CD14-positive monocyte (primary cell): ENCODE measurements around the gene PREX1. TPM values are rescaled to one million over a fixed set of nuclear protein-coding genes. Genes with fewer than 3 reads are reported as not detected.

ENCODE experiments used
- DNase-seq, 3 donors: peaks; one replicate each; pipeline ENCODE4 v3.0.0-alpha.2; 2011 to 2022
- H2AFZ ChIP-seq: 2 replicates; pipeline ENCODE4 v1.6.0; 2012; ENCODE audit warnings: mild to moderate bottlenecking, low read depth, low read length, inconsistent platforms; ENCODE audit not compliant: insufficient read depth, poor library complexity, severe bottlenecking
- H3K27ac ChIP-seq, 2 donors: 1 replicate in 1 of 2; 2 replicates in 1 of 2; pipeline ENCODE4 v1.5.1; 2012 to 2013; ENCODE audit warnings: low read length in 2 of 2, control low read depth in 1 of 2, inconsistent platforms in 1 of 2, low read depth in 1 of 2, mild to moderate bottlenecking in 1 of 2
- H3K27me3 ChIP-seq, 2 donors: one replicate each; pipeline versions ENCODE4 v1.6.0 to v1.6.1; 2011 to 2013; ENCODE audit warnings: low read length in 2 of 2; ENCODE audit not compliant: control insufficient read depth in 2 of 2, insufficient read depth in 2 of 2
- H3K36me3 ChIP-seq, 2 donors: replicated peaks in 1 of 2; 1 replicate in 1 of 2; 2 replicates in 1 of 2; pipeline versions ENCODE4 v1.5.1 to v1.6.1; 2012 to 2013; ENCODE audit warnings: low read length in 2 of 2, control low read depth in 1 of 2, inconsistent platforms in 1 of 2, mild to moderate bottlenecking in 1 of 2; ENCODE audit not compliant: insufficient read depth in 2 of 2, control insufficient read depth in 1 of 2
- H3K4me1 ChIP-seq, 2 donors: 1 replicate in 1 of 2; 2 replicates in 1 of 2; pipeline versions ENCODE4 v1.5.1 to v1.6.1; 2012 to 2013; ENCODE audit warnings: low read length in 2 of 2, control low read depth in 1 of 2, inconsistent platforms in 1 of 2, mild to moderate bottlenecking in 1 of 2, moderate library complexity in 1 of 2; ENCODE audit not compliant: insufficient read depth in 2 of 2, control insufficient read depth in 1 of 2
- H3K4me2 ChIP-seq: replicated peaks from 2 replicates; pipeline ENCODE3; 2012; ENCODE audit warnings: low read length, moderate library complexity, mild to moderate bottlenecking; ENCODE audit not compliant: poor library complexity, severe bottlenecking; ENCODE audit errors: extremely low read depth
- H3K4me3 ChIP-seq, 3 experiments: fragments of 200-600 bp in 1 of 3; sonication (generic) in 1 of 3; replicated peaks in 1 of 3; 1 replicate in 2 of 3; 2 replicates in 1 of 3; pipeline ENCODE4 v1.5.1; 2011 to 2013; ENCODE audit warnings: low read length in 3 of 3, mild to moderate bottlenecking in 3 of 3, control low read depth in 2 of 3, low read depth in 2 of 3, inconsistent platforms in 1 of 3, moderate library complexity in 1 of 3
- H3K79me2 ChIP-seq: 2 replicates; pipeline ENCODE4 v1.6.0; 2012; ENCODE audit warnings: mild to moderate bottlenecking, control low read depth, inconsistent platforms, low read length, moderate library complexity; ENCODE audit not compliant: insufficient read depth
- H3K9ac ChIP-seq: 2 replicates; pipeline ENCODE4 v1.6.0; 2017; ENCODE audit warnings: low read length, mild to moderate bottlenecking; ENCODE audit not compliant: insufficient read depth, poor library complexity, severe bottlenecking
- H3K9me3 ChIP-seq, 2 donors: replicated peaks in 1 of 2; 1 replicate in 1 of 2; 2 replicates in 1 of 2; pipeline versions ENCODE4 v1.5.1 to v1.6.1; 2012 to 2013; ENCODE audit warnings: low read length in 2 of 2, control low read depth in 1 of 2; ENCODE audit not compliant: control insufficient read depth in 1 of 2, insufficient read depth in 1 of 2
- H4K20me1 ChIP-seq: 2 replicates; pipeline ENCODE4 v1.6.0; 2012; ENCODE audit warnings: mild to moderate bottlenecking, low read length, control low read depth, moderate library complexity; ENCODE audit not compliant: insufficient read depth
- H3K27ac Mint-ChIP-seq, 7 donors: one replicate each; pipeline ENCODE4 v1.8.0; 2020; ENCODE audit warnings: mild to moderate bottlenecking in 7 of 7, mixed read lengths in 7 of 7, moderate library complexity in 6 of 7, inconsistent platforms in 2 of 7
- H3K27me3 Mint-ChIP-seq, 3 donors: one replicate each; pipeline ENCODE4 v1.8.0; 2021 to 2022; ENCODE audit warnings: low read depth in 3 of 3, mild to moderate bottlenecking in 3 of 3, mixed read lengths in 3 of 3, moderate library complexity in 3 of 3, inconsistent platforms in 1 of 3
- H3K36me3 Mint-ChIP-seq, 2 donors: one replicate each; pipeline ENCODE4 v1.8.0; 2020; ENCODE audit warnings: mixed read lengths in 2 of 2, inconsistent platforms in 1 of 2, mild to moderate bottlenecking in 1 of 2
- H3K4me1 Mint-ChIP-seq: one replicate; pipeline ENCODE4 v1.8.0; 2020; ENCODE audit warnings: mild to moderate bottlenecking, mixed read lengths
- H3K4me3 Mint-ChIP-seq, 2 donors: one replicate each; pipeline ENCODE4 v1.8.0; 2020; ENCODE audit warnings: mild to moderate bottlenecking in 2 of 2, mixed read lengths in 2 of 2, moderate library complexity in 1 of 2
- H3K9me3 Mint-ChIP-seq, 7 donors: one replicate each; pipeline ENCODE4 v1.8.0; 2020 to 2022; ENCODE audit warnings: mixed read lengths in 7 of 7, mild to moderate bottlenecking in 6 of 7, moderate library complexity in 6 of 7, inconsistent platforms in 2 of 7
- CTCF ChIP-seq: fragments of 200-600 bp; IDR thresholded peaks from one replicate; pipeline ENCODE4 v1.8.0; 2022; ENCODE audit warnings: antibody characterized with exemption, mild to moderate bottlenecking
- WGBS: methylation state at CpG from one replicate; pipeline ENCODE4 v1.1.5; 2013; ENCODE audit warnings: missing lambda C conversion rate; ENCODE audit not compliant: insufficient coverage; 5-methylcytosine and 5-hydroxymethylcytosine counted together
- intact Hi-C, 2 donors: fragments of 100-400 bp; cut with micrococcal nuclease; formaldehyde crosslinking; loops; one replicate each; pipeline versions ENCODE4 v1.15.0 to v1.15.1; 2023
- polyA plus RNA-seq, 3 donors: library from polyadenylated mRNA; depleted of rRNA in 1 of 3; unstranded in 2 of 3; stranded (reverse) in 1 of 3; fragments of 300-500 nt in 2 of 3; fragments of >200 nt in 1 of 3; fragmentation: Illumina TruSeq in 2 of 3; gene quantifications; 1 replicate in 2 of 3; 2 replicates in 1 of 3; pipeline ENCODE4 v1.2.3, GENCODE V29; 2012 to 2021

PREX1 gene
- polyA plus RNA-seq, 3 donors, result 24.3 to 114 (median 27.5) TPM

GRCh38 chr20:48606172-48606840, 221.5 kb downstream of the PREX1 start:
- Mint-ChIP-seq H3K9me3 (peaks cover 0 to 2% (median 0%) of the 10 kb centered on the region in 7 donors), H3K27me3 (peaks cover 3 to 11% (median 7%) of the 10 kb centered on the region in 3 donors), H3K4me1 (peaks cover 5% of the 10 kb centered on the region), H3K36me3 (no peaks in the 10 kb centered on the region), H3K27ac (no peak overlapping the region), H3K4me3 (no peak overlapping the region)
- no peaks in the 10 kb centered on the region for H3K79me2 ChIP-seq
- 75% methylated on average over 6 of the region's 14 CpGs for WGBS
- H3K9me3 ChIP-seq, result no peaks in the 10 kb centered on the region
- no peaks in the 10 kb centered on the region for H4K20me1 ChIP-seq
- no peak overlapping the region for H3K4me3 ChIP-seq
- no peaks in the 10 kb centered on the region for H3K27me3 ChIP-seq
- H3K4me1 ChIP-seq, result no peaks in the 10 kb centered on the region
- H3K27ac ChIP-seq, result no peak overlapping the region
- no peak overlapping the region for H3K4me2 ChIP-seq
- H2AFZ ChIP-seq, result no peak overlapping the region
- no peaks in the 10 kb centered on the region for H3K36me3 ChIP-seq
- no peak for DNase-seq
- TF ChIP-seq CTCF, result no peak
- intact Hi-C loops, result no loop called here
- no peak overlapping the region for H3K9ac ChIP-seq

GRCh38 chr20:48605364-48606171, 222.2 kb downstream of the PREX1 start:
- intact Hi-C loops, result no loop called here
- Histone ChIP-seq H3K9me3 (no peaks in the 10 kb centered on the region), H3K36me3 (no peaks in the 10 kb centered on the region), H3K9ac (no peak overlapping the region), H3K27me3 (no peaks in the 10 kb centered on the region), H3K4me1 (no peaks in the 10 kb centered on the region), H3K79me2 (no peaks in the 10 kb centered on the region), H3K4me3 (no peak overlapping the region), H4K20me1 (no peaks in the 10 kb centered on the region), H3K4me2 (no peak overlapping the region), H2AFZ (no peak overlapping the region), H3K27ac (no peak overlapping the region)
- Mint-ChIP-seq H3K4me1 (peaks cover 2% of the 10 kb centered on the region), H3K27ac (no peak overlapping the region), H3K4me3 (no peak overlapping the region), H3K9me3 (peaks cover 0 to 2% (median 0%) of the 10 kb centered on the region in 7 donors), H3K27me3 (peaks cover 3 to 10% (median 7%) of the 10 kb centered on the region in 3 donors), H3K36me3 (no peaks in the 10 kb centered on the region)
- no peak for DNase-seq
- WGBS, result 90% methylated on average over 8 of the region's 17 CpGs
- TF ChIP-seq CTCF, result no peak
